ENCODE data around the gene PRPF31.
A peak's percentile ranks its signal among the peaks of the same experiment; 100 is the strongest.

Gene PRPF31

GRCh38 chr19:54142166-54142780 is 26.7 kb downstream of the PRPF31 start:
- DNase-seq (ENCODE audit: low spot score) = no peak

GRCh38 chr19:54145541-54146158 is 30.1 kb downstream of the PRPF31 start:
- DNase-seq (ENCODE audit: low spot score) = no peak

- DNase-seq (ENCODE audit: low spot score) = no peak
These were observed 32.1 kb downstream of the PRPF31 start for GRCh38 chr19:54147676-54148075.

GRCh38 chr19:54148158-54148557 is 32.6 kb downstream of the PRPF31 start:
- DNase-seq (ENCODE audit: low spot score) = no peak

- no peak for DNase-seq (ENCODE audit: low spot score)
These were observed 33.7 kb downstream of the PRPF31 start for GRCh38 chr19:54149021-54149812.

- no peak for DNase-seq (ENCODE audit: low spot score)
These were observed 35.9 kb downstream of the PRPF31 start for GRCh38 chr19:54151362-54152035.

GRCh38 chr19:54152267-54152666 is 36.7 kb downstream of the PRPF31 start:
- no peak for DNase-seq (ENCODE audit: low spot score)

GRCh38 chr19:54152878-54153524 is 37.4 kb downstream of the PRPF31 start:
- no peak for DNase-seq (ENCODE audit: low spot score)

- DNase-seq (ENCODE audit: low spot score) = no peak
These were observed 38.3 kb downstream of the PRPF31 start for GRCh38 chr19:54153731-54154326.

- peak; percentile 27 for DNase-seq (ENCODE audit: low spot score)
These were observed 39.2 kb downstream of the PRPF31 start for GRCh38 chr19:54154603-54155345.

- no peak for DNase-seq (ENCODE audit: low spot score)
These were observed 40.1 kb downstream of the PRPF31 start for GRCh38 chr19:54155694-54156093.

GRCh38 chr19:54156490-54156889 is 40.9 kb downstream of the PRPF31 start:
- no peak for DNase-seq (ENCODE audit: low spot score)

- DNase-seq (ENCODE audit: low spot score) = no peak
These were observed 41.4 kb downstream of the PRPF31 start for GRCh38 chr19:54156953-54157352.

GRCh38 chr19:54158812-54159351 is 43.3 kb downstream of the PRPF31 start:
- peak; percentile 47 for DNase-seq (ENCODE audit: low spot score)

GRCh38 chr19:54159352-54160181 is 44.0 kb downstream of the PRPF31 start, which contains the start of gene LENG1:
Gene LENG1 (minus strand): TSS chr19:54159721. CDS start chr19:54159695, 26 bp downstream.
- DNase-seq (ENCODE audit: low spot score) = peak; percentile 98

GRCh38 chr19:54160182-54160811 is 44.7 kb downstream of the PRPF31 start:
- peak; percentile 11 for DNase-seq (ENCODE audit: low spot score)

- no peak for DNase-seq (ENCODE audit: low spot score)
These were observed 45.3 kb downstream of the PRPF31 start for GRCh38 chr19:54160854-54161253.

GRCh38 chr19:54162241-54162805 is 46.8 kb downstream of the PRPF31 start:
- DNase-seq (ENCODE audit: low spot score) = peak; percentile 91

GRCh38 chr19:54162884-54163283 is 47.3 kb downstream of the PRPF31 start:
- DNase-seq (ENCODE audit: low spot score) = no peak
